B cell (primary cell): Measurements from ENCODE around the gene DHX40.

Source experiments
- EZH2 ChIP-seq: IDR thresholded peaks from 2 replicates; pipeline ENCODE4 v1.6.1; 2012; ENCODE audit warnings: borderline replicate concordance, low read depth, mild to moderate bottlenecking, moderate library complexity, low read length; ENCODE audit not compliant: insufficient read depth, poor library complexity, severe bottlenecking
- TF ChIP-seq, protein P1 (sequence below): fragments of 200-600 bp; IDR thresholded peaks from one replicate; pipeline ENCODE4 v1.8.0; 2022; ENCODE audit warnings: antibody characterized with exemption, mild to moderate bottlenecking

DNA sequence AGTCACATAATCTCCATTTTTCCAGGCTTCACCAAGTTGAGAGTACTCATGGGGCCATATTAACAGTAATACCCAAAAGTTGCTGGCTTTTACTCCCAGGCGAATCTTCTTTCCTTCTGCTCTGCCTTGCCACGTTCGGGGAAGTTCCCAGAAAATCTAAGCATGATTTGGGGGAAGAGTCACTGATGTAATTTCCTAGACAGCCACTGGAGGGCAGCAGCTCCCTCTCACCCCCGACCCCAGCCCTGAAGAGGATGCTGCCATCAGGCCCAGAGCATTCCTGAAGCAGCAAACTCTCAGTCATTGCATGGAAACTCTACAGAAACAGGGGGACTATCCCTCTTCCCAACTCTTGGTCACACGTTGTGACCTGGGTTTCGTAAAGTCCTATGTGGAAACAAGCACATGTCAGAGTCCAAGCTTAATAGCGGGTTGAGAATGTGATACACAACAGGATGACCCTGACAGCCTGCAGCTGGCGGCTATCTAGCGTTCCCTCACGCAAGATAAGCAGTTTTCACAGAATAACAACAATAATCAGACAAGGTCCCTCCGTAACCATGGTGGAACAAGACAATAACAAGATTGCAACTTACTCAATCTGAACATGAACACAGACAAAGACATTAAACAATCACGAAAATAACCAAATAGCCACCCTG lies 43.8 kb upstream of the DHX40 start:
- TF ChIP-seq, protein P1, sequence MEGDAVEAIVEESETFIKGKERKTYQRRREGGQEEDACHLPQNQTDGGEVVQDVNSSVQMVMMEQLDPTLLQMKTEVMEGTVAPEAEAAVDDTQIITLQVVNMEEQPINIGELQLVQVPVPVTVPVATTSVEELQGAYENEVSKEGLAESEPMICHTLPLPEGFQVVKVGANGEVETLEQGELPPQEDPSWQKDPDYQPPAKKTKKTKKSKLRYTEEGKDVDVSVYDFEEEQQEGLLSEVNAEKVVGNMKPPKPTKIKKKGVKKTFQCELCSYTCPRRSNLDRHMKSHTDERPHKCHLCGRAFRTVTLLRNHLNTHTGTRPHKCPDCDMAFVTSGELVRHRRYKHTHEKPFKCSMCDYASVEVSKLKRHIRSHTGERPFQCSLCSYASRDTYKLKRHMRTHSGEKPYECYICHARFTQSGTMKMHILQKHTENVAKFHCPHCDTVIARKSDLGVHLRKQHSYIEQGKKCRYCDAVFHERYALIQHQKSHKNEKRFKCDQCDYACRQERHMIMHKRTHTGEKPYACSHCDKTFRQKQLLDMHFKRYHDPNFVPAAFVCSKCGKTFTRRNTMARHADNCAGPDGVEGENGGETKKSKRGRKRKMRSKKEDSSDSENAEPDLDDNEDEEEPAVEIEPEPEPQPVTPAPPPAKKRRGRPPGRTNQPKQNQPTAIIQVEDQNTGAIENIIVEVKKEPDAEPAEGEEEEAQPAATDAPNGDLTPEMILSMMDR: peak; percentile 93
- TF ChIP-seq EZH2: no peak
